G401.6 (cell line): ENCODE data around the gene RRP15.
A peak's percentile ranks its signal among the peaks of the same experiment; 100 is the strongest.

Source experiments
- FAIRE-seq: peaks from 2 replicates; lab custom pipeline; 2012; peaks lifted over from hg19 to GRCh38; lab: Jason Lieb, UNC

The RRP15 gene, protein sequence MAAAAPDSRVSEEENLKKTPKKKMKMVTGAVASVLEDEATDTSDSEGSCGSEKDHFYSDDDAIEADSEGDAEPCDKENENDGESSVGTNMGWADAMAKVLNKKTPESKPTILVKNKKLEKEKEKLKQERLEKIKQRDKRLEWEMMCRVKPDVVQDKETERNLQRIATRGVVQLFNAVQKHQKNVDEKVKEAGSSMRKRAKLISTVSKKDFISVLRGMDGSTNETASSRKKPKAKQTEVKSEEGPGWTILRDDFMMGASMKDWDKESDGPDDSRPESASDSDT

GRCh38 chr1:218284917-218285635 lies at the start of gene RRP15:
Gene RRP15, plus strand, starts transcription at chr1:218285293. Its CDS starts 24 bp downstream, at chr1:218285317.
- FAIRE-seq, result peak; percentile 40

DNA sequence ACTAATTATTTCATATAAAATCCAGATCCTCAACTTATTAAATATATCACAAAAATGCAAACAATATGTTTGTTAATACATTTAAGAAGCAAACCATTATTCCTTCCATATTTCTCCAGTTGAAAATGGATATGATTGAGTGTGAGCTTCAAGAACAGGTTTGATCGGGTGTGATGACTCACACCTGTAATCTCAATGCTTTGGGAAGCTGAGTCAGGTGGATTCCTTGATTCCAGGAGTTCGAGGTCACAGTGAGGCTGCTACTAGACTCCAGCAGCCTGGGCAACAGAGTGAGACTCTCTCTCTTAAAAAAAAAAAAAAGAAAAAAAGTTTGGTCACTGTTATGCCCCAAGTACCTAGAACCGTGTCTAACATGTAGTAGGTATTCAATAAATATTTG lies 42.9 kb upstream of the RRP15 start:
- FAIRE-seq, result no peak

- FAIRE-seq, result no peak
Measured at GRCh38 chr1:218247339-218247738, 37.8 kb upstream of the RRP15 start.

DNA sequence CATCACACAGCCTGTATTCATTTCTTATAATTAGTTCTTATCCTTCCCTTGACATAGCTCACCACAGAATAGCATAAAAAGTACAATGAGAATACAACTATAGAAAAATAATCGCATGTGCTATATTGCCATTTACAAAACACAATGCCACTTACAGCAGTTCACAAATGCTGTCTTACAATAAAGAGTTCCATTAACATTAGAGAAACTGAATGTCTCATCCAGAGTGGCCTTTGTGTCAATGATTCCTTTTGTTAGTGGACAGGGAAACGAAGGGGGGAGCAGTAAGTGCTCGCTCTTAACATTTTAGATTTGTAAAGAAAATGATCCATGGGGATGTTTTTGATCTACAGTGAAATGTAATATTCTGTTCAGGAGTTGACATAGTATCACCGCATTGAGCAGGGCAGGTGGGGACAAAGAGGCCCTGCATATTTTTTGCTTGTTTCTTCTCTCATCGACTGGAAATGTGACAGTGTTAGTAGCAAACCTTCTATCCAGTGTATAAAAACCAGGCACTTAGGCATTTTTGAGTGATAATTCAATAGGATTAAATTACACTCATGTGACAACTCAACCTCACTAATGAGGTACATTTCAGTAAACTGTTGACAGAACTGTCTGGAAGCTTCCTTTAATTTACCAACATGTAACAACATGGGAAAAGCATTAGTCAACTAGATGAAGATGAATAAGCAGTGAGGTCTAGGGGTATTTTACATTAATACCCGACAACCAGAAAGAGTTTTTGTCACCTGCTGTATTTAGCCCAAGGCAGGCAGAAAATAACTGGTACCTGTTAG lies 35.6 kb upstream of the RRP15 start:
- FAIRE-seq, result no peak

DNA sequence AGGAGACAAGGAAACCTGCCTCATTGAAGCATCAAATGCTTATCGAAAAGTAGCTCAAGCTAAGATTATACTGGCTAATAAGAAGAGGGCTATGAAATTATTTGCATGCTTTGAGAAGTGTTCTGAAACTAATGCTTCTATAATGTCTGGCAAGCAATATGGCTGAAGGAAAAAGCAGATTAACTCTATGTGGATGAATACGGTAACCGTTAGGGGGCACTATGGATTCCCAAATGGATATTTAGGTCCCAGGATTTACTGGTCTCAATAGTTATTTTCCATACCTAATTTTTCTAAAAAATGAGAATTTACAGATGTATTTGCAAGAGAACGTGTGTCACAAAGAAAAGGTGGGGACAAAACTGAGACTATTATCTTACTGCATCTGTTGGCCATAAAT lies 34.6 kb upstream of the RRP15 start:
- peak; percentile 76 for FAIRE-seq

- FAIRE-seq, result no peak
Measured at GRCh38 chr1:218254296-218254946, 30.7 kb upstream of the RRP15 start.

DNA sequence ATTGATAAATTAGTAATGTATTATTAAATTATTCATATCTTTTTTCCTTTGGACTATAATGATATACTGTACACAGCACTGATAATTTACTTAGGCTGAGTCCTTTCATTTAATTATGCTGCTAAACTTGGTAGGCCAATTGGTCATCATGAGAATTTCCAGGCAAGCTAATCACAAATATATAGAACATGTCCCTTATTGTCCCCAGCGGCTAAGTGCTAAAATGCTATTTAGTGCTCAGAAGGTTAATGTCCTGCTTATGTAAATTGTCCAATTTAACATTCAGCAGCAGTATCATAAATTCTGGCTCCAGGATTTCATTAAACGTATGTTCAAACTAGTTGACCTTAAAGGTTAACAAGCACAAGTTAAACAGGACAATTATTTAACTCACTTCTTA lies 30.0 kb upstream of the RRP15 start:
- FAIRE-seq, result no peak

GRCh38 chr1:218257371-218257770 lies 27.7 kb upstream of the RRP15 start:
- FAIRE-seq, result no peak

- no peak for FAIRE-seq
Measured at GRCh38 chr1:218257971-218258370, 27.1 kb upstream of the RRP15 start.

DNA sequence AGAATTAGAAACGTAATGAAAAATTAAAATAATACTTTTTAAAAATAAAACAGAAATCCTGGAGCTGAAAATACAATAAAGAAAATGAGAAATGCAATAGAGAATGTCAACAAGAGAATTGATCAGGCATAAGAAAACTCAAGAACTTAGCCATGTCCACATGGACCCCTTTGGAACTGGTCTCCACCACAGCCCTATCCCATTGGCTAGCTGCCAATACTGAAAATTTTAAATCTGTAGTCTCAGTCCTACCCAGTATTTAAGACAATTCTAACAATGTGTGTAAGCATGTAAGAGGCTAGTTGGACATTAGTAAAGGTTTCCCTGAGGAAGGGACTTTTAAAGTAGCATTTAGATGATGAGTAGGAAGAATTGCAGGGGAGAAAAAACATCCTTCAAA lies 25.8 kb upstream of the RRP15 start:
- no peak for FAIRE-seq

DNA sequence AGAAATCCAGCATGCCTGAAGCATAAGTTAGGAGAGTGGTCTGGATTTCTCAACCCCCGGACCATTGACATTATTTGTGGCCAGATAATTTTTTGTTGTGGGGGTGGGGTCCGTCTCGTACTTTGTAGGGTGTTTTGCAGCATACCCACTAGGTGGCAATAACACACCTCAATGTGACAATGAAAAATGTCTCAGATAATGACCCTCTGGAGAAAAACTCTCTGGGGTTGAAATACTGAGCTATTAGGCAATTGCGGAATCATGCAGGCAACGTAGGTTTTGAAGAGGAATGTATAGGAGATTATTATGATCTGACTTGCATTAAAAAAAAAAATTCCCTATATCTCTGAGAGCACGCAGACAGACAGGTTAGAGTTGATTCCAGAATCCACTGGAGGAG lies 25.3 kb upstream of the RRP15 start:
- FAIRE-seq, result no peak

DNA sequence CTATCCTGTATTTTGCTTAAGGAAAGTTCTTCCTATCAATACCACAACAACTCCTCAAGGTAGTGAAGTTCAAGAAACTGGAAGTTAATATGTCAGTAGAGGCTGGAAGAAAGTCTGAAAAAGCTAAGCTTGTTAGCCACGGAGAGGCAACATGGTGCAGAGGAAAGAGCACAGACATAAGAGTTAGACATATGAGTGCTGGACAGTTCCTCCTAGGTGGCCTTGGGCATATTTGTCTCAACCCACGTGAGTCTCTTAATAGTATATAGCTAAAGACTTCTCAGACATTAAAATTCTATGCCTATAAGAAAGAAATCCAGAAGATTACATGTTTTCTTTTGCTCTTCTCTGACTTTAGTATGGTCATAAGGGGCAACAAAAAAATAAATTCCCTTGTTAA lies 22.8 kb upstream of the RRP15 start:
- FAIRE-seq, result no peak

DNA sequence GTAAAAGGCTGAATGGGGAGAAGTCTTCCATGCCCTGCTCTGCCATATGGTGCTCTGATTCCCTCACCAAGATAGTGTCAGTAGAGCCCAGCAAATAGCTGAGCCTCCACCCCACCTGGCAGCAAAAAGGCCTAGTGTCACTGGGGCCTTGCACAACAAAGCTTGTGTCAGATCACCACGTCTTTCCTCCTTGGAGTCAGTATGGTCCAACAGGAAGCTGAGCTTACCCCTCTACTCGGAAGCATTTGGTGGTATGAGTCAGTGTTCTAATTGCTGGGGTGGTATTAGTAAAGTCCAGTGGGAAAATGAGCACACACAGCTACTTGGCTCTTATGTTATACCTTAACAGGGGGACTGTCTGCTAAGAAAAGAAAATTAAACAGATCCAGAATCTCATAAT lies 18.7 kb upstream of the RRP15 start:
- FAIRE-seq, result no peak

DNA sequence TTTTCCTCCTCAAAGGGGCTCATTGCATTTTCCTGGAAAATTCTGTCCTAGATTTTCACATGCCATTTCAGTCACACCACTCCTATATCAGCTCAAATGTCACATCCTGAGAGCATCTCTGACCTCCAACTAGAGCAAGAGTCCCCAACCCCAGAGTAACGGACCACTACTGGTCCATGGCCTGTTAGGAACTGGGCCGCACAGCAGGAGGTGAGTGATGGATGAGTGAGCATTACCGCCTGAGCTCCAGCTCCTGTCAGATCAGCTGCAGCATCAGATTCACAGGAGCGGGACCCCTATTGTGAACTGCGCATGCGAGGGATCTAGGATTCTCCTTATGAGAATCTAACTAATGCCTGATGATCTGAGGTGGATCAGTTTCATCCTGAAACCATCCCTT lies 12.7 kb upstream of the RRP15 start:
- FAIRE-seq, result no peak

- no peak for FAIRE-seq
Measured at GRCh38 chr1:218273762-218274479, 11.2 kb upstream of the RRP15 start.

DNA sequence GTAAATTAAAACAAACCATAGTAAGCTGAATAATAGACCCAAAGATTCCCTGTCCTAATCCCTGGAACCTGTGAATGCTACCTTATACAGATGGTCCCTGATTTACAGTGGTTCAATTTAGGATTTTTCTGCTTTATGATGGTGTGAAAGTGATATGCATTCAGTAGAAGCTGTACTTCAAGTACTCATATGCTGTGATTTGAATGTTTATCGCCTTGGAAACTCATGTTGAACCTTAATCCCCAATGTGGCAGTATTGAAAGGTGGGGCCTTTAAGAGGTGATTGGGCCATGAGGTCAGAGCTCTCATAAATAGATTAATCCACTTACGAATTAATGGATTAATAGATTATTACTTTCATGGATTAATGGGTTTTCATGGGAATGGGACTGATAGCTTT lies 10.6 kb upstream of the RRP15 start:
- FAIRE-seq, result no peak

GRCh38 chr1:218275823-218276222 lies 9.3 kb upstream of the RRP15 start:
- FAIRE-seq, result no peak

- FAIRE-seq, result no peak
Measured at GRCh38 chr1:218281285-218281684, 3.8 kb upstream of the RRP15 start.

- FAIRE-seq, result no peak
Measured at GRCh38 chr1:218284377-218284916, 646 bp upstream of the RRP15 start.

DNA sequence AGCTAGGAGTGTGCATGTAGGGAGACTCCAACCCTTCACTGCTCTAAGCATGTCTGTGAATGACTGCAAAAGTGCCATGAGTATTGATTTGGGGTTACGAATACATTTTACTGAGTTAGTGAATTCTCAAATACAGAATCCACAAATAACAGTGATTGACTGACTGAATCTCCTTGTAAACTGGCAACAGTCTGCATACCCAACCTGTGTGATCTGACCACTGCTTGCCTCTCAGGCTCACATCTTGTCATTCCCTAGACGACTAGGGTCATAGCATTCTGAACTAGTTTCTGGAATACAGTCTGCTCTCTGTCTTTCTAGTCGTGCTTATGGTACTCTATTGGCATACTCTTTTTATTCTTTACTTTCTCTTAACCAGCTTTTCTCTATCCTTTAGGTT lies 7.4 kb downstream of the RRP15 start:
- FAIRE-seq, result no peak

DNA sequence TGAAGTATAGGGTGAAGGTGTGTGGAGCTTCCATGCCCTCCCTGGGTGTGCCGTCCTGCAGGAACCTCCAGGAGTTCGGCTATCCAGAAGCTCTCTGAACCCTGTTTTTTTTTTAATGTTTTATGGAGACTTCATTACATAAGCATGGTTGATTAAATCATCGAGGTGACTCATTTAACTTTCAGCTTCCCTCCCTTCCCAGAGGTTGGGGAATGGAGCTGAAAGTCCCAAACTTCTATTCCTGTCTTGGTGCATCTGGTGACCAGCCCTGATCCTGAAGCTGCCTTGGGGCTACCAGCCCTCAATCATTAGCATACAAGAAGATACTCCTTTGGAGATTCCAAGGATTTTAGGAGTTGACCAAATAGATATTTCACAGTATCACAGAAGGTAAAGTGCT lies 9.5 kb downstream of the RRP15 start:
- no peak for FAIRE-seq

GRCh38 chr1:218296162-218296561 lies 11.1 kb downstream of the RRP15 start:
- FAIRE-seq, result no peak
